HT1080 (cell line): ENCODE data around the gene IRS2. TPM values are rescaled to one million over a fixed set of nuclear protein-coding genes. Genes with fewer than 3 reads are reported as not detected.

Experiments used
- DNase-seq: peaks from one replicate; pipeline ENCODE4 v3.0.0-alpha.2; 2015; ENCODE audit warnings: low read depth
- total RNA-seq: library from RNA; depleted of rRNA; stranded (reverse); fragments of >200 nt; shearing (Covaris generic); gene quantifications from 2 replicates; pipeline ENCODE4 v1.2.3, GENCODE V29; 2014

IRS2 gene
- total RNA-seq, 1 experiment from 2014 or later: 5.0 TPM

- no peak for DNase-seq
Measured at GRCh38 chr13:109707742-109708617, 78.4 kb downstream of the IRS2 start.

GRCh38 chr13:109707044-109707741 is 79.2 kb downstream of the IRS2 start:
- DNase-seq: no peak

- no peak for DNase-seq
Measured at GRCh38 chr13:109706015-109706715, 80.2 kb downstream of the IRS2 start.

- DNase-seq: no peak
Measured at GRCh38 chr13:109704771-109705635, 81.4 kb downstream of the IRS2 start.

GRCh38 chr13:109703250-109703649 is 83.1 kb downstream of the IRS2 start:
- DNase-seq: no peak
